LHCN-M2 (cell line): ENCODE measurements around the gene CAMK2N2. TPM values are rescaled to one million over a fixed set of nuclear protein-coding genes. Genes with fewer than 3 reads are reported as not detected.

Source experiments
- DNase-seq: peaks from one replicate; pipeline ENCODE4 v3.0.0-alpha.2; 2012; ENCODE audit warnings: low read depth
- total RNA-seq: library from RNA; depleted of rRNA; stranded (reverse); fragments of >200 nt; gene quantifications from 2 replicates; pipeline ENCODE4 v1.2.3, GENCODE V29; 2014

The CAMK2N2 gene
- total RNA-seq, 1 experiment from 2014 or later = 0.69 TPM

DNA sequence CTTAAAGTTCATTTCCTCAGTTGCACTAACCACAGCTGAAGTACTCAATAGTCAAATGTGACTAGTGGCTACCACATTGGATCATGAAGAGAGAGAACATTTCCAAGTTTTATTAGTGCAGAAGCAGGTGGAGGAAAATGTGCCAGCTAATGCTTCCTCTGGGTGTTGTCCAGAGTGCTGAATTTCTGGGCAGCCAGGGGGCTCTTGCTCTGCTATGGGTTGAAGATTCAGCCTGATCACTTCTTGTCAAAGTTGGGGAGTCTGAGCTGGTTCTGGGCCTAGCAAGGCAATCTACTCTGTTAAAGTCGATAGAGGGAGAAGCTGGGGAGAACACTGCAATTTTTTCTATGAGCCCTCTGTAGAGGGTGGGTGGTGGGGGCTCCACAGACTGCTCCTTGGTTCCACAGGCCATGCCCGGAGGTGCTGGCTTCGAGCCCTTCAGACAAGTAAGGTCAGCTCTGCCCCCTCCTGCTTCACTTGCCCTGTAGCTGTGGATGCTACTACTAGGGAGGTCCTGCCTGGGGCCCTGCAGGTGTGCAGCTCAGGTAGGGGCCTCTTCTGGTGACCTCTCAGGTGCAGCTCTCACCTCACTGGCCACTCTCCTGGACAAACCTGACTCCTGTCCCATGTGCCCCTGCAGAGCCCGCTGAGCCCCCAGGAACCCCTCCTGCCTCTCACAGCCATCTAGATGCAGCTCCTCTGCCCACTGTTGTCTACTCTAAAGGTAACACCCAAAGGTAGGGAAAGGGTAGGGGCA, 20.8 kb downstream of the CAMK2N2 start:
- peak; percentile 51 for DNase-seq

DNA sequence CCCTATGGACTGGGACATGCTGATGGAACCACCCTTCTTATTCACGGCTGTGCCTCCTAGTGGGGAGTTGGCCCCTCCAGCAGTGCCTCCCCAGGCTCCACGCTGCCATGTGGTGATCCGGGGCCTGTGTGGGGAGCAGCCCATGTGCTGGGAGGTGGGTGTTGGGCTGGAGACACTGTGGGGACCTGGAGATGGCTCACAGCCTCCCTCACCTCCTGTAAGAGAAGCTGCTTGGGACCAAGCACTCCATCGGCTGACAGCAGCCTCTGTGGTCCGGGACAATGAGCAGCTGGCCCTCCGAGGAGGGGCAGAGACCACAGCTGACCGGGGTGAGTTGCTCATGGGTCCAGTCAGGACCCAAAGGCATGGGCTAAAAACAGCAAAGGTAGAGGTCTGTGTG, 21.6 kb downstream of the CAMK2N2 start:
- DNase-seq = no peak

DNA sequence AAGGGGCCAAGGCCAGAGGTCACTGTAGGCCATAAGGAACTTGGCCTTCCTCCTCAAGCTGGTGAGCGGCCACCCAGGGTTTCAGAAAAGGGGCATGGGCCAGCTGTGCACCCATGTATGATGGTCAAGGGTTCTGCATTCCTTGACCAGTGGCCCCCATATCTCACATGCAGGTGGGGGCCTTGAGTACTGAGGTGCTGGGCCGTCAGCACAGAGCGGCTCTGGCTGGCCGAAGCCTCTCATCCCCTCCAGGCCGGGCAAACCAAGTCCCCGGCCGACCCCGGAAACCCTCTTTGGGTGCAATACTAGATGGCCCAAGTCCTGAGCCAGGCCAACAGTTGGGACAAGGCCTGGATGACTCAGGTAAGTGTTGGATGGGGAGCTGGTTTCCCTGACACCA, 22.1 kb downstream of the CAMK2N2 start:
- DNase-seq = no peak

DNA sequence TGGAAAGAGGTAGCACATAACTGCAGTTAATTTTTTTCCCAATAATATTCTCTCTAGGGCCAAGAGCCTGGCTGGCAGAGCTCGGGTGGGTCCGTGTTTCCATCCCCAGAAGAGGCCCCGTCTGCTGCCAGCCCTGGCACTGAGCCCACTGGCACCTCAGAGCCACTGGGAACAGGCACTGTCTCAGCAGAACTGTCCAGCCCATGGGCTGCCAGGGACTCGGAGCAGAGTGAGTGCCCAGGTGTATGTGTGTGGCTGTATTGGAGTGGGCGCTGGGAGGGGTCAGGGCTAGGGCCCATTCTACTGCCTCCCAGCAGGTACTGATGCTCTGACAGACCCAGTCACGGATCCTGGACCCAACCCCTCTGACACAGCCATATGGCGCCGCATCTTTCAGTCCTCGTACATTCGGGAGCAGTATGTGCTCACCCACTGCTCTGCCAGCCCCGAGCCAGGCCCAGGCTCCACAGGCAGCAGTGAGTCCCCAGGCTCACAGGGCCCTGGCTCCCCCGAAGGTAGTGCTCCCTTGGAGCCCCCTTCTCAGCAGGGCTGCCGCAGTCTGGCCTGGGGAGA, 23.0 kb downstream of the CAMK2N2 start:
- DNase-seq = no peak

DNA sequence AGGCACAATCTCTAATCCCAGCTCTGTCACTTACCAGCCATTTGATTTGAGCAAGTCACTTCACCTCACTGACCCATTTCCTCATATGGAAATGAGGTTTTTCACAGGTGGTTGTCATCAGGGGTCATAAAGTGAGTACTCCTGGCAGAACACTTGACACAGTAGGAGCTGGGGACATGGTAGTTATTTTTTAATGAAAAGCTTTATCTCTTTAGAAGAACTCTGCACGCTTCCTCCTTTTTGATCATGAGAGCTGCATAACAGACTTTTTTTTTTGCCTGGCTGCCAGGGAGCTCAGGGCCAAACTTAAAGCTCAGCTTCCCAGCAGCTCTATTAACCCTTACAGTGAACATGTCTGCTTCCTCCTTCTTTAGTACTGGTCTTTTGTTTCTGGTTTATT, 23.5 kb downstream of the CAMK2N2 start:
- DNase-seq = no peak

DNA sequence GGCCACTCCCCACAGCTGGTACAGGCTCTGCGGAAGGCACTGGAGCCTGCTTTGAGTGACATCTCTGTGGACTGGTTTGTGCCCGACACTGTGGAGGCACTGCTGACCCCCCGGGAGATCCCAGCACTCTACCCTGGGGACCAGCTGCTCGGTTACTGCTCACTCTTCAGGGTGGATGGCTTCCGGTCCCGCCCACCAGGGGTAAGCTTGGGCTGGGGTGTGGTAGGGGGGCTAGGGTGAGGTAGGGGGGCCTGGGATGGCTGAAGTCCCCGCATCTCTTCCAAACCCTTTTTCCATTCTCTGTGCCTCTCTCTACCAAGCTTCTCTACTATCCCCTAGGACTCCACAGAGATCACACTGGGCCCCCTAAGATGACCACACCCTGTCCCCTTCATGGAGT, 24.1 kb downstream of the CAMK2N2 start:
- no peak for DNase-seq

DNA sequence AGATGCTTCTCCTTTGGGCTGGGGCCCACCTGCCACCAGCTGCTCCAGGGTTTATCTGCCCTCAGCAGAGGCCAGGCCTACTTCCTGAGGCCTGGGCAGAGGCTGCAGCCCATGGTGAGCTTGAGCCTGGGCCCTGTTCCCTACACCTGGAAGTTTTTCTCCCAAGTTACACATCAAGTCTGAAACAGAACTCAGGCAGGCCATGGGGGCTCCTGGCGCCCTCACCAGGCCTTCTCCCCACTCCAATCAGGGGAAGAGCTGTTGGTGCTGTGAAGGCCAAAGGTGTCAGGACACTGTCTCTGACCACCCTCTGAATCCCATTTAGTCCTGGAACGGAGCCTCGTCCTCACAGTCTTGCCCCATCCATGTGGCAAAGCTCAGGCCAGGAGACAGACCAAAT, 24.7 kb downstream of the CAMK2N2 start:
- DNase-seq = no peak

DNA sequence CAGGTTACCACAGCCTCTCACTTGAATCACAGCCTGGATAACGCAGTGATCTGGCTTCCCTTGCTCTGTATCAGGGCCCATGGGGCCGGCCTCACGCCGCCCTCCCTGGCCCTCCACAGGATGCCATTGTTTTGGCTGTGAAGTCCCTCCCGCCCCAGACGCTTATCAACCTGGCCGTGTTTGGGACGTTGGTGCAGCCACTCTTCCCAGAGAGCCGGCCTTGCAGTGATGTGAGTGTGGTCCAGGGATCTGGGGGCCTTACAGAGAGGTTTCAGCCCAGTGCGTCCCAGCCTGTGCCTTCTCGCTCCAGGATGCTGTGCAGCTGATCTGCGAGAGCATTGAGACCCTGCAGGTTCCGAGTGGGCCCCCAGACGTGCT, 25.3 kb downstream of the CAMK2N2 start:
- DNase-seq = no peak

DNA sequence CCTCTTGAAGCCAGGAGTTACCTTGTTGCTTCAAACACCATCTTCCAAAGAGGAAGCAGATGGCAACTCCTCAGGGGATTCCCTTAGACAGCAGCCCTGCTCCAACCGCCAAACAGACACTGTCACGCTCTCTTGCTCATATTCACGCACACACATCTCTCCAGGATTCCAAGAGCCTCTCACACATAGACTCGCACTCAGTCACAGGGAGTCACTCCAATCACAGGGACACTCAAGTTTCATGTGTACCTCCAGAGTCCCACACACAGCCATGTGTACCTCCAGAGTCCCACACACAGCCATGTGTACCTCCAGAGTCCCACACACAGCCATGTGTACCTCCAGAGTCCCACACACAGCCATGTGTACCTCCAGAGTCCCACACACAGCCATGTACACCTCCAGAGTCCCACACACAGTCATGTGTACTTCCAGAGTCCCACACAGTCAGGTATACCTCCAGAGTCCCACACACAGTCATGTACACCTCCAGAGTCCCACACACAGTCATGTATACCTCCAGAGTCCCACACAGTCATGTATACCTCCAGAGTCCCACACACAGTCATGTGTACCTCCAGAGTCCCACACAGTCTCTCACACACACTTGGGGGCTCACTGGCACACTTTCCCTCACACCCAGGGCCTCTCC, 25.8 kb downstream of the CAMK2N2 start:
- no peak for DNase-seq

DNA sequence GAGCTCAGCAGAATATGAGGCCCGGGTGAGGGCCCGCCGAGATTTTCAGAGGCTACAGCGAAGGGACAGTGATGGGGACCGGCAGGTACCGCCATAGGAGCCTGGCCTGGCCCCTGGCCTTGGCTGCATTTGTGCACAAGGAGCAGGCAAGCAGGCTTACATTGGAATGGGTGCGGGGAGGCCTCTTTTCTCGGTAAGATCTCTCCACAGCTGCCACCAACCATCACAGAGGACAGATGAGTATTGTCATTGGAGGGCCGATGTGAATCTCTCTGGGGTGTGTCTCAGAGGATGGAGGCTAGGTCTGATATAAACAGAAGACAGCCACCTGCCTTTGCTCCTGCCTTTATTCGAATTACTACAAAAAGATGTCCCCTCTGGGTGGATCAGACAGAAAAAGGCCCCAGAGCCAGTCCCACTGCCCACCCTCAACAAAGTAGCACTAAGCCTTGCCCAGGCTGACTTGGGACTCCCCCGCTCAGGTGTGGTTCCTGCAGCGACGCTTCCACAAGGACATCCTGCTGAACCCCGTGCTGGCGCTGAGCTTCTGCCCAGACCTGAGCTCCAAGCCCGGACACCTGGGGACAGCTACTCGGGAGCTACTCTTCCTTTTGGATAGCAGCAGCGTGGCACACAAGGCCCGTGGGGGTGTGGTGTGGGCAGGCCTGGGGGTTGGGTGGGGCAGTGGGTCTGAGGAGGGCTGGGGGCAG, 26.5 kb downstream of the CAMK2N2 start:
- DNase-seq = no peak

DNA sequence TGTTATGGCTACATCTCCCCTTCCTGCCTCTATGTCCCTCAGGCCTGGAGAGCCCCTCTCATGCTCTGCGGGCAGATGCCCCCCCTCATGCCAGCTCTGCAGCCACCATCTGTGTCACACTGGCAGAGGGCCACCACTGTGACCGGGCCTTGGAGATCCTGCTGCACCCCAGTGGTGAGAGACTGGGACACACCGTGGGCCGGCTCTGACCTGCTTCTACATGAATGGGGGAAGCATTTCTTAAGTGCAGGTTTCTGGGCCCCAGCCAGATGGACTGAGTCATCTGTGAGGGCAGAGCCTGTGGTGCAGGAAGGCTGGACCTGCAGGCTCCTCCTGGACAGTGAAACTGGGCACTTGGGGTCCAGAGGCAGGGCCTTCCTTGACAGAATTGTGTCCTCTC, 27.1 kb downstream of the CAMK2N2 start:
- peak; percentile 77 for DNase-seq

DNA sequence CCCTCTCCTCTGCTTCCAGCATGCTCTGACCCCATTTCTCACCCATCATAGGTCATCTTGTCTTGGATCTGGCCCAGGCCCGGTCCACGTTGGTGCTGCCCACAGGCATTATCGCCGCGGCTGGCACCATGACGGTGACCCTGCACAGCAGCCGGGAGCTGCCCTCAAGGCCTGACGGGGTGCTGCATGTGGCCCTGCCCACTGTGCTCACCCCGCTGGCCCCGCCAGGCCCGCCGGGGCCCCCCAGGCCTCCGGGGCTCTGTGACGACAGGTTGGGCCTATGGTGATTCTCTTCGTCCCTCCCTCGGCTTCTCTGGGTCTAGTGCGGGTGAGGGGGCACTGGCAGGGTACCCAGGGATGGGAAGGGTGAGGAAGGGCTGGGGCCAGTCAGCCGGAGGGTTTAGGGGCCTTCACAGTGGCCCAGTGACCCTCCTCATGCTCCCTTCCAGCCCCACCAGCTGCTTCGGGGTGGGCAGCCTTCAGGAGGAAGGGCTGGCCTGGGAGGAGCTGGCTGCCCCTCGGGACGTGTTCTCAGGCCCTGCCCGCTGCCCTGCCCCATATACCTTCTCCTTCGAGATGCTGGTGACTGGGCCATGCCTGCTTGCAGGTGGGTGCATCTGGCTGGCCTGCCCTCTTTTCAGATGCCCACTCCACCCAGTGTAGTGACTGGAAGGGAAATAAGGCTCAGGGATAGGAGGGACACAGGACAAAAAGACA, 28.1 kb downstream of the CAMK2N2 start:
- no peak for DNase-seq

DNA sequence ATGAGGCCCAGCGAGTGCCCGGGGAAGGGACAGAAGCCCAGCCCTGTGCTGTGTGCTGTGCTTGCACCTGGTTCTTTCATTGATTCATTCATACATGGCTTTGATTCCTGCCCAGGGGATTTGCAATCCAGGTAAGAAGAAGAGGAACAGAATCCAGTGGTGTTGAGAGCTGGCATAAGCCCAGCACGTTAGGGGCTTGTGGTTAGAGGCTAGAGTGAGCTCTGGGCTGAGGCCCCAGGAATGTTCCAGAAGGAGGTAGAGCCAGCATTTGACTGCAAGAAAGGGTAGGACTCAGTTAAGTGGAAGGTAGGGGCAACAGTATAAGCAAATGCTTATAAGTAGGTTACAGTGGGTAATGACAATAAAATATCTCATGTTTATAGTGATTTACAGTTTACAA, 29.7 kb downstream of the CAMK2N2 start:
- DNase-seq = no peak

DNA sequence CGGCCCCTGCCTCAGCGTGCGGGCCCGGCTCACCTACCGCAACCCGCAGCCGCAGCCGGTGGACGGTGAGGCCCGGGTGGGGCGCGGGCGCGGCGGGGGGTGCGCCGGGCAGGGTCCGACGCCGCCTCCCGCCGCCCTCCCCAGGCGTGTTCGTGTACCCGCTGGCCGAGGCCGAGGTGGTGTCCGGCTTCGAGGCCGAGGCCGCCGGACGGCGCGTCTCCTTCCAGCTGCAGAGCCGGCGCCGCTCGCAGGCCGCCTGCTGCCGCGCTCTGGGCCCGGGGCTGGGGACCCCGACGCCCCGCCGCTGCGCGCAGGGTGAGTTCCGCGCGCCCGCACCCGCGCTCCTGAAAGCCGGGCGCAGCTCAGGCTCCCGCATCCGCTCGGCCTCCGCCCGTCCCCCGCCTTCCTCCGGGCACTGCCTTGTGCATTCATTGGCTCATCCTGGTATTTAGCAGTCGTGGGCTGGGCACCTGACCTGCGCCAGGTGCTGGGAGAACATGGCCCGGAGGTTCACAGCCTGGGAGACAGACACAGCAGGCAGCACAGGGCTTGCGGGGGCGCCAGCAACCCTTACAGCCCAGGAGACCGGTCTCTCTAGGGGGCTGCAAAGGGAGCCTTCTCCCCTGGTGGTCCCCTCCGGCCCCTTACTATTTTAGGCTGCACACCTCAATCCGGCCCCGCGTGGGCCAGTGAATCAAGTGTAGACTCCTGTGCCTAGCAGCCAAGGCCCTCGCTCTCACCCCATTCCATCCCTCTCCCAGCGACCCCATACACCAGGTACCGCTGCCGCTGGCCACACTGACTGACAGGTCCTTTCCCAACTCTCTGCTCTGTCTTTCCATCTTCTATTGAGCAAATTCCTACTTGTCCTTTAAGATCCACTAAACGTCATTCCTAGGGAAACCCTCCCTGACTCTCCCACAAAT, 30.5 kb downstream of the CAMK2N2 start:
- DNase-seq = no peak

DNA sequence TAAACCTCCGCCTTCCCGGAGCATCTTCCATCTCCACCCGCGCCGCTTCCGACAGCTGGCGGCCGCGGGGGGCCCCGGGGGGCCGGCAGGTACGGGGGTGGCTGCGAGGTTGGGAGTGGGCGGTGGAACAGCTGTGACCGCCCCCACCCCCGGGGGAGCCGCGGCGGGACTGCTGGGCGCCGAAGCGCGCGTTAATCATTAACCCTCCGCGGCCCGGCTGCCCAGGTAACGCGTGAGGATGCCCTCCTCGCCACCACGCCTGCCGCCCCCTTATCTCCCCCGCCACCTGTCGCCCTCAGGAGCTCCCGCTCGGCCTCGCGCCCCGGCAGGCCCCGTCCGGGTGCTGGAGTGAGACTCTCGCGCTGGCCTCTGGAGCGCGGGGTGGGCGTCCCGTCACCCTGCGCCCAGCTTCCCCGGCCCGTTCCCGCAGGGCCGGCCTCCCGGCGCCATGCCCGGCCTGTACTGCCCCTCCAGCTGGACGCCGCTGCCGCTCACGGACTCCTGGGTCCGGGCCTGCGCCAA, 31.2 kb downstream of the CAMK2N2 start:
- no peak for DNase-seq

DNA sequence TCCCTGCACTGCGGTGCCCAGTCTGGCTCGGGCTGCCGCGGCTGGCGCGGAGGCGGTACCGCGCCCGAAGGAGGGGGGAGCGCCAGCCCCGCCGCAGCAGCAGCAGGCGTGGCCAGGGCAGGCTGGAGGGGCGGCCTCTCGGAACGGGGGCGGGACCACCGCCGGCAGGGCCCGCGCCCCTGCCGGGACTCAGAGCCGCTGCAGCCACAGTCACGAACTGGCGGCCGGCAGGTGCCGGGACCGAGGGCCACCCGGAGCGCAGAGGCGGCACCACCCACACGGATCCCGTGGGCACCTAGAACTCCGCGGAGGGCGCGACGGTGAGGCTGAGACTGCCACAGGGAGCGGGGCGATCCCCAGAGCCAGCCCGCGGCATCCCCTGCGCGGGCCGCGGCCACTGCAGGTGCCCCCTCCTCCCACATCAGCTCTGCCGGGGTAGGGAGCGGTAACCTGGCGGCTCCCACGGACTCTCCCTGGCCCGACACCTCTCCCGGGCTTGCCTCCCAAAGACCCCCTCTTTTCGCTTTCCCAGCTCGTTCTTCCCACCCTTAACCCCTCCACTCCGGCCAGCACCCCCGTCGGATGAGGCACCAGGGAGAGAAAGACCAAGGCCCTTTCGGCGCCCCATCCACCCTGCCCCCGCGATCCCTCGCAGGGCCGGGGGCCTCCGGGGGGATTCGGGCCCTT, 31.8 kb downstream of the CAMK2N2 start, which contains the start of gene VWA5B2:
VWA5B2 (plus strand) TSS at position 192 of the 687 bp plus-strand sequence. CDS start 944 bp downstream, outside the sequence.
- DNase-seq = no peak

DNA sequence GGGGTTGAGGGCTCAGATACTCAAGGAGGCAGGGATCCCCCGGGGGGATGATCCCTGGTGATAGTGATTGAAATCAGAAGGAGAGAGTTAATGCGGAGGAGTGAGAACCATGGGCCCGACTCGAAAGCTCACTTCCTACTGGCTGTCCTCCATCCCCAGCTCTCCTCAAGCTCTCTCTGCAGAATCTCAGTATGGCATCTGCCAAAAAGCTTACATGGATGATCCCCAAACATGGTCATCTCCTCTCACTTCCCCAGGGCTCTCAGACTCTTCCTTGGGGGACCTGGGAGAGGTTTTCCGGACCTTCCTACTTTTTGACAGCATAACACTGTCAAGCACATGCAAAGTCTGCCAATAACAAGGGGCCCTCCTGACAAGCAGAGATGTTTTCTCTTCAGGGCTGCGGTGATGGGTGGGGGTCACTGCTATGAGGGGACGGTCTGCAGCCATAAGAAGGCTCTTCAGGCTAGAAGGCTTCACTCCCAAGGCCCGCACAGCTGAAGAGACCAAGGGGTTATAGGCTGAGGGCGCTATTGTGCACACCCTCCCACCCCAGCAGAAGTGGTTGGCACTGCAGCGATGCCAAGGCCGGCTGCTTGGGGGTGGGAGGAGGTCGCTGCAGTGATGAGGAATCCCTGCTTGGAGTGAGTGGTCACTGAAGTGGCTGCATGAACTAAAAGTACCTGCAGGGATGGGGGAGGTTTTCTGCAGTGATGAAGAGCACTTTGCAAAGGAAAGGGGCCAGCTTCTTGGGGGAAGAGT, 32.8 kb downstream of the CAMK2N2 start:
- no peak for DNase-seq

DNA sequence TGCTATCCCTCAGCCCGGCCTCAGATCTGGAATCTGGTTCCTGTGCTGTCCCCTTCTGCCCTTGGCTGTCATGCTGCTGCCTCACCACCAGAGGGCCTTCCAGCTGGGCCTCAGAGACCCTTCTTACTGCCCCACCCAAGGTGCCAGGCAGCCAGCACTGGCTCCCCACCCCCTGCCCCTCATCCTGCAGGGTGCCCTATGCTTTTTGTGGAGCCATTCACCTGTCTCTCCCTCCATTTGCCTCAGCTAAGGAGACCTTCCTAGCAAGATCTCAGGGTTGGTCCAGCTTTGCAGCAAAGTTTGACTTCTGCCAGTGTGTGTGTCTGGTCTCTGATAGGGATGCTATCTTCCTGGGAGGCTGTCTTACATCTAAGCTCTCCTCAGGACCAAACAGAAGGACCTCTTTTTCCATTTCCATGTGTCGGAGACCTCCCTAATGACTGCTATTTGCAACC, 33.8 kb downstream of the CAMK2N2 start:
- no peak for DNase-seq

DNA sequence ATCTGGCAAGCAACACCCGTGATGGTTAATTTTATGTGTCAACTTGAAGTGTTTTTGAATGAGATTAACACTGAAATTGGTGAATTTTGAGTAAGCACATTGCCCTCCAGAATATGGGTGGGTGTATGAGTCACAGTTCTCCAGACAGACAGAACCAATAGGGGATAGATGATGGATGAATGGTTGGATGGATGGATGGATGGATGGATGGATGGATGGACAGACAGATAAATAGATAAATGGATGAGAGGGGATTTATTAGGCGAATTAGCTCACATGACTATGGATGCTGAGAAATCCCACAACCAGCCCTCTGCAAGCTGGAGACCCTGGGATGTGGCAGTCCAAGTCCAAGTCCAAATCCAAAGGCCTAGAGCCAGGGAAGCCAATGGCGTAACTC, 37.4 kb downstream of the CAMK2N2 start:
- DNase-seq = no peak
